HG03139 (cell line): ENCODE results near the gene SCN7A.
"Not testable (repeated sequence)": the region's sequence is repeated elsewhere in the genome, so short reads cannot be mapped to it uniquely, and the experiment has no call there.

Experiments
- ATAC-seq: cut with Tn5 transposase; IDR thresholded peaks from one replicate; pipeline ENCODE4 v1.9.1; 2021; ENCODE audit not compliant: unreplicated experiment

The SCN7A gene

DNA sequence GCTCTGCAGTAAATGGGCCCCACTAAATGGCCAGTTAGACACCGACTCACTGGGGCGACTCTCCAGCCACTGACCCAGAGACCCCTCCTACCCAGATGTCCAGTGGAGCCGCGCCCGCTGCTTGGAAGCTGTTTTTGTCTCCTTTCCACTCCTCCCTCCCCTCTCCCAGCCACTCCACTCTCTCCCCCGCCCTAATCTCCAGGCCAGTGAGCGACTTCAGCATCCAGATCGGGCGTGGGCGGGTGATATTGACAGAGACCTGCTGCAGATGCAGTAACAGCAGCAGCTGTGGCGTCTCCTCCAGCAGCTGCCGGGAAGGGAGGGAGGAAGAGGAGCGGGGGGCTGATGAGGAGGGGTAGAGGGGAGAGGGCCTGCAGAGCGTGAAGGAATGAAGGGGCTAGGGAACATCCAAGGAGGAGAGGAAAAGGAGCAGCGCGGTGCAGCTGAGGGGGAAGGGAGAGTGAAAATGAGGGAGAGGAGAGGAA lies at the start of gene SCN7A:
SCN7A (minus strand) TSS at position 110 of the 485 bp plus-strand sequence. CDS start 16,553 bp downstream, outside the sequence.
- no peak for ATAC-seq

DNA sequence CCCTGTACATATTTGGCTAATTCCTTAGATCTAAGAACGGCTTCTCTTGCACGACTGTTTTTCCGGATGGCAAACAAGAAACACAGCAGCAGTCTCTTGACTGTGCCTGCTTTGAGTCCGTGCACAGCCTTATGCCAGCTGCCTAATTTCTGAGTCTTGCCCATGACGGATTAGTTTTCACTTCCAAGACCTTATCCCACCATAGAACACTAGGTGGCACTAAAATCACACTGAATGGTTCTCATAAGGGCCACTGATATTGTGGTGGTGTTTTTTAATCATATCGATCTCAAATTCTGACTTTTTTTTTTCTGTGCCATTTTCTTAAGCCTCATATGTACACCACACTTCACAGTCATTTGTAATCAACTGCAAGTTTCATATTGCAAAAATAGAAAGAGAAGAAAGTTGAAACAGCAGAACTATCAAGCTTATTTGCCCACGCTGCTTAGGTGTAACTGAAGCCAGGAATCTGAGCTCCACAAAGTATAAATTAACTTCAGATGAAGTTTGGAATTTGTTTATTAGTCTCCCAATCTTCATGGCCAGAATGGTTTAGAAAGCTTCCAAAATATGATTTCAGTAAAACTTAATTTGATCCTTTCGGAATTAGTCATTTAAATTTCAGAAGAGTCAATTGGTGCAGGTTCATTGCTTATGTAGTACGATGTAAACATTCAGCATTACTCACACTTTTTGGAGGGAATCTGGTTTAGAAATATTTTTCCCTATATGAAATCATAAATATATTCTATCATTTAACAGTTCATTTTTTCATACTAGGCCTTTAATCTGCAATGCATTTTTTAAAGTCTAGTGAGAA lies 45.5 kb upstream of the SCN7A start:
- ATAC-seq: peak; percentile 95

- no peak for ATAC-seq
Observed at GRCh38 chr2:166536111-166536510, 42.1 kb upstream of the SCN7A start.

DNA sequence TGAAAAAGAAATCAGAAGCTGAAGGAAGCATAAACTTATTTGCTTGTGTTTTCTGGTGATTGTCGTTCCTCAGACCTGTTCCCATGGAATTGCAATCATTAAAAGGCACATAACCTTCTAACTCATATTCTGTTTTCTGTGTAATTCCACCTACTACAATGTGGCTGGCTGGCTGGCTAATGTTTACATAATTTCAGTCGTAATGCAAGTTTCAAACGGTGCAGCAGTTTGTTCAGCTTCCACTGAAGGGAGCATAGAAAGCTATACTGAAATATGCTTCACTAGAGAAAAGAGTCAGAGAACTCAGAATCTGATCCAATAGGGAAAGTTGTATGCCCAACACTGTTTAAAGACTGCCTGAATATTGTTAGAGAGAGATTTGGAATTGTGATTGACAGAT lies 27.1 kb upstream of the SCN7A start:
- no peak for ATAC-seq

- no peak for ATAC-seq
Observed at GRCh38 chr2:166520604-166521003, 26.6 kb upstream of the SCN7A start.

- ATAC-seq: no peak
Observed at GRCh38 chr2:166519391-166519962, 25.4 kb upstream of the SCN7A start.

DNA sequence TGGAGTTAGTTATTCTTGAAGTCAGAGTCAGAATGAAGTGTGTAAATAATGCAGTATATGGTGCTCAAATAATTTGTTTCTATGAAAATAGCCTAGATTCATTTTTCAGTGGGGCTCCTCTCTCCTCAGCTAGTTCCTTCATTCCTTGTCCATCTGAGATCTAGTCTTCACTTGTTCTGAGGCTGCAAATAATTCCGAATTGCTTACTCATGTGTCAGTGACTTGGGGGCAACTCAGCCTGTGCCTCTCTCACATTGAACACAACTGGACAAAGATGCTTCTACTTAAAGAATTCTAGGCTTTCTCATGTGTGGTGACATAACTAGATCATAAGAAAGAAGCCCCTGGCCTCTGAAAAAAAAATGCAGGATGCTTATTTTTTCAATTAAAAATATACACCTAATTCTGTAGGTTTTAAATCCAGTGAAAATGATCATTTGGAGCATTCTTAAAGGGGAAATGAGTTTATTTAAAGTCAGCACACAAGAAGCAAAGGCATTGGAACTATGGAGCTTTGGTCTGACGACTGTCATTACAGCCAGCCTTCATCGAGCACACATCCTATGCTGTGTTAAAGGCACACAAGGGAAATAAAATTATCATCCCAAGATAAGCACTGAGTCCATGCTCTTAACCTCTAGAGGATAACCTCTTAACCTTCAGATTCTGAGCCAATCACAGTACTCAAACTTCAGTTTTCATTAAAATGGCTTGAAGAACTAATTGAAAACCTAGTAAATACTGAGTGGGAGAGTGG lies 24.8 kb upstream of the SCN7A start:
- ATAC-seq: no peak

GRCh38 chr2:166517533-166518061 lies 23.5 kb upstream of the SCN7A start:
- no peak for ATAC-seq

DNA sequence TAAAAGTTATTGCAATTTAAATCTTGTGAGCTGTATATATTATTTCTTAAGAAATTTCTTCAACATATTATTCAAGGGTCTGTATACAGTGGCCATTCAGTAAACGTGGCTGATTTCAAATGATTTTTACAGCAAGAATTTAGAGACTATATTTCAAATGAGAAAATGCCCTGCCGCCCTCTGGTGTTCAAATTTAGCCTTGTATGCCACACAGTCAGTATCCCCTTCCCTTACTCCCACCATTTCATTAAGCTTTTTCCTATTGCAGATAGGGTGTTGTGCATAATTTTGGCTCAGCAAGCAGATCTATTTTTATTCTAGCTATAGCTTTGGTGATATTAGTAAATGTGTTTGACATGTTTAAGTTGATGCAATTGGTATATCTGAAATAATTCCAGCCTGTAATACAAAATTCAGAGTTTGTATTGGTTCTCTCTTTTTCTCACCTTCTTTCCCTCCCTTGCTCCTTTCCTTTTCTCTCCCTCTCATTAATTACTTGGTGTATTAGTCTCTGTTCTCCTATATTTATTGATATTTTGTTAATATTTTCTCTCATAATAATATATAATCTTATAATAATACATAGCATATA lies 22.8 kb upstream of the SCN7A start:
- no peak for ATAC-seq

DNA sequence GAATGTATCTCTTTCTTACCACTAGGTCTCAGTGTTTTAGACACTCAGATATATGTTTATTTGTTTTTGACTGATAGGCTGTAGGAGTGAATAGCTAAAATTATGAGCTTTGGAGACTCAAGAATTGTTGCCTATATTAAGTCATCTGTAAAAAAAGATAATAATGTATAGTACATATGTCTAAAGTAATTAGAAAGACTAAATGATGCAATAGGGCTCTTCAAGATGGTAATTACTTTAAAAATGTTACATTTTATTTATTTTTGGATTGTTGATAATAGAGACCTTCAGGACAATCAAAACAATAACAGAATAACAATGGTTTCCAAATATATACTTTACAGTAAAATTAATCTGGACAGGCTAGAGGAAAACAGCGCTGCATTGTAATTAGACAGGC lies 19.9 kb upstream of the SCN7A start:
- ATAC-seq: no peak

- ATAC-seq: no peak
Observed at GRCh38 chr2:166499281-166499680, 5.2 kb upstream of the SCN7A start.

DNA sequence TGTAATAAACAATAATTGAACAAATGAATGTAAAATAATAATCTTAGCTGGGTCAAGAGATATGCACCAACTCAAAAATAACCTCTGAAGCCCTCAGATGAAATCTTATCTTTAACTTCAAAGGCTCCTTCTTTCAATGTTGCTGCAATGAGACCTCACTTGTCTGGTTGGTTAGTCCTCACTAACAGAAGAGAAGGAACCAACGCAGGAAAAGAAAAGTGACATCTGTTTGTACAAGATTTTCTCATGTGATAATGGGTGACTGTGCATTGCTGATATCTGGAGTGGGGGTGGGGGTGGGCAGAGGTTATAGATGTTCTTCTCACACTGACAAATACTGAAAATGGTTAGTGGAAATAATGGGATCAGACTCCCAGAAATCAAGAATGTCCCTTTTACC lies 2.6 kb downstream of the SCN7A start:
- ATAC-seq: no peak

- no peak for ATAC-seq
Observed at GRCh38 chr2:166487171-166487570, 6.9 kb downstream of the SCN7A start.

- no peak for ATAC-seq
Observed at GRCh38 chr2:166485558-166486178, 8.4 kb downstream of the SCN7A start.

GRCh38 chr2:166472332-166472731 lies 21.7 kb downstream of the SCN7A start:
- no peak for ATAC-seq

DNA sequence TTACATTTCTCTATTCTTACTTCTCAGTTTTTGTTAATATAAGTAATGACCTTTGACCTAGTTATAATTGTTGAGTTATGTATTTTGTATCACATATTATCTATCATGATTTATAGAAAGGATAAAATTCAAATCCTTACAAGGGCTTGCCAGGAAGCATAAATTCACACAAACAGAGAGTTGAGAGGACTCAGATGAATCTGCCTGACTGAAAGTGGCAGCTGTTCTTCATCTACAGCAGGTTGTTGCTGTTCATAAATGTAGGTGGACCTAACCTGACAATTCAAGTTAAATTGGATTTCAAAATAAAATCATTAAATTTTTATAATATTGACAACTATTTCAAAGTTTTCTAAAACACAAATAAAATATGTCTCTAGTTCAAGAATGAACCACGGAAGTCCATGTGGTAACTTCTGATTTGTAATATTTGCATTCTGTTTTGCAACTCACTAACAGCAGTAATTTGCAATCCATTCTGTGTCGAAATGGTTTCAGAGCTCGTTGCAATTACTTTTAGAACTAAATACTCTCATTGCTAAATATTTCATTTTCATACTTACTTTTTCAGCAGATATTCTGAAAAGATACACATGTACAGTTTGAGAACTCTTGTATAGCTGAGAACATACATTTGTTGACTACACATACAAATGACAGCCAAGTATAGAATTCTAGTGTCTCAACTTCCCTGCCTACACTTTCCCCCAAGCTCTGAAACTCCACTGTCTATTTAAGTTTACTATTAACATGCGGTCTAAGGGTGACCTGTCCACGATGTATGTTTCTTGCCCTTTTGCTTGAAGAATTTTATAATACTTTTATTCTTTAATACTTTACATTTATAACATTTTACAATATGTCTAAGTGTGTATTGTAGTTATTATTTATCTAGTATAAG lies 25.7 kb downstream of the SCN7A start:
- no peak for ATAC-seq

DNA sequence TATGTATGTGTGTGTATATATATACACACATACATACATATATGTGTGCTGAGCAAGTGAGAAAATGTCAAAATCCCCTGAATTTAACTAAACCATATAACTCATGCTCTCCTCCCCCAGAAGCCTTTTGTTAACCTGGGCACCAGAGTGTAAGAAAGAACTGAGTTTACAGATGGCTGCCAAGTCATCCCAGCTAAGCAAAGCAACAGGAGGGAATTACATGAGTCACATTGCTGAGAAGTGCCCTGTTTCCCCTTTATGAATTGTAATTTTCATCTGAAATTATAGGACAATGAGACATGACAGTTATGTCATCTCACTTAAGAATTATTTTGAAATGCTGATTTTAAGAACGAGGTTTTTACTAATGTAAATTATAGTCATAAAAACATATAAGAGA lies 29.9 kb downstream of the SCN7A start:
- no peak for ATAC-seq

- ATAC-seq: no peak
Observed at GRCh38 chr2:166463640-166464039, 30.4 kb downstream of the SCN7A start.

GRCh38 chr2:166458674-166459073 lies 35.4 kb downstream of the SCN7A start:
- no peak for ATAC-seq

GRCh38 chr2:166455823-166456222 lies 38.2 kb downstream of the SCN7A start:
- not testable (repeated sequence) for ATAC-seq
